CD8-positive, alpha-beta memory T cell (primary cell): ENCODE data around the gene OR4D5. TPM values are rescaled to one million over a fixed set of nuclear protein-coding genes. Genes with fewer than 3 reads are reported as not detected.

Experiments used
- CTCF ChIA-PET: fragments of 350-600 bp; sonication (Branson Sonifier 250); formaldehyde crosslinking; loops from one replicate; lab custom pipeline; 2021; ENCODE audit warnings: antibody characterized with exemption; lab: Charles Lee
- POLR2A ChIA-PET: fragments of 350-600 bp; sonication (Branson Sonifier 250); formaldehyde crosslinking; loops from one replicate; lab custom pipeline; 2021; ENCODE audit warnings: antibody characterized with exemption; lab: Charles Lee
- DNase-seq, 5 donors: peaks; one replicate each; pipeline versions ENCODE4 v3.0.0 to v3.0.0-alpha.2; 2020 to 2022; ENCODE audit warnings: mixed read lengths in 1 of 5
- H3K27ac ChIP-seq: one replicate; pipeline ENCODE4 v1.7.0; 2013; ENCODE audit warnings: low read depth, mild to moderate bottlenecking, low read length, moderate library complexity
- H3K27me3 ChIP-seq: 2 replicates; pipeline ENCODE4 v1.7.0; 2013; ENCODE audit warnings: low read length, mild to moderate bottlenecking; ENCODE audit not compliant: insufficient read depth, poor library complexity, severe bottlenecking
- H3K36me3 ChIP-seq: 2 replicates; pipeline ENCODE4 v1.7.0; 2013; ENCODE audit warnings: mild to moderate bottlenecking, low read length, moderate library complexity; ENCODE audit not compliant: insufficient read depth
- H3K4me1 ChIP-seq: 2 replicates; pipeline ENCODE4 v1.7.0; 2013; ENCODE audit warnings: mild to moderate bottlenecking, low read length, moderate library complexity; ENCODE audit not compliant: insufficient read depth
- H3K4me3 ChIP-seq: 2 replicates; pipeline ENCODE4 v1.7.0; 2013; ENCODE audit warnings: mild to moderate bottlenecking, low read length
- H3K9me3 ChIP-seq: 2 replicates; pipeline ENCODE4 v1.7.0; 2013; ENCODE audit warnings: mild to moderate bottlenecking, low read length
- H3K27ac Mint-ChIP-seq, 8 donors: one replicate each; pipeline ENCODE4 v1.8.0; 2020 to 2021; ENCODE audit warnings: mixed read lengths in 8 of 8, mild to moderate bottlenecking in 6 of 8, inconsistent platforms in 3 of 8, moderate library complexity in 3 of 8
- H3K27me3 Mint-ChIP-seq, 2 donors: one replicate each; pipeline ENCODE4 v1.8.0; 2020 to 2021; ENCODE audit warnings: mixed read lengths in 2 of 2, mild to moderate bottlenecking in 1 of 2, moderate library complexity in 1 of 2
- H3K36me3 Mint-ChIP-seq, 3 donors: one replicate each; pipeline ENCODE4 v1.8.0; 2020 to 2021; ENCODE audit warnings: mixed read lengths in 3 of 3, inconsistent platforms in 1 of 3, mild to moderate bottlenecking in 1 of 3
- H3K4me1 Mint-ChIP-seq, 3 donors: one replicate each; pipeline ENCODE4 v1.8.0; 2020 to 2021; ENCODE audit warnings: mixed read lengths in 3 of 3, inconsistent platforms in 1 of 3, mild to moderate bottlenecking in 1 of 3
- H3K4me3 Mint-ChIP-seq, 7 donors: one replicate each; pipeline ENCODE4 v1.8.0; 2020 to 2021; ENCODE audit warnings: mixed read lengths in 7 of 7, mild to moderate bottlenecking in 6 of 7, moderate library complexity in 4 of 7, inconsistent platforms in 2 of 7
- H3K9me3 Mint-ChIP-seq, 5 donors: one replicate each; pipeline ENCODE4 v1.8.0; 2020 to 2022; ENCODE audit warnings: mixed read lengths in 5 of 5, mild to moderate bottlenecking in 3 of 5, moderate library complexity in 2 of 5, inconsistent platforms in 1 of 5
- polyA plus RNA-seq: library from polyadenylated mRNA; unstranded; fragments of 300-500 nt; fragmentation: Illumina TruSeq; gene quantifications from one replicate; pipeline ENCODE4 v1.2.3, GENCODE V29; 2021
- total RNA-seq, 2 experiments: library from RNA; stranded (reverse); gene quantifications; one replicate each; pipeline ENCODE4 v1.2.3, GENCODE V29; 2021

OR4D5 gene
- not detected for total RNA-seq
- not detected for polyA plus RNA-seq

GRCh38 chr11:123939317-123939716 is at the start of gene OR4D5:
TSS of gene OR4D5 (plus strand) at chr11:123939617. CDS start at chr11:123939617, 0 bp downstream.
- CTCF ChIA-PET: no interaction called here
- H3K9me3 ChIP-seq: no peaks in the 10 kb centered on the region
- no peaks in the 10 kb centered on the region for H3K4me1 Mint-ChIP-seq

DNA sequence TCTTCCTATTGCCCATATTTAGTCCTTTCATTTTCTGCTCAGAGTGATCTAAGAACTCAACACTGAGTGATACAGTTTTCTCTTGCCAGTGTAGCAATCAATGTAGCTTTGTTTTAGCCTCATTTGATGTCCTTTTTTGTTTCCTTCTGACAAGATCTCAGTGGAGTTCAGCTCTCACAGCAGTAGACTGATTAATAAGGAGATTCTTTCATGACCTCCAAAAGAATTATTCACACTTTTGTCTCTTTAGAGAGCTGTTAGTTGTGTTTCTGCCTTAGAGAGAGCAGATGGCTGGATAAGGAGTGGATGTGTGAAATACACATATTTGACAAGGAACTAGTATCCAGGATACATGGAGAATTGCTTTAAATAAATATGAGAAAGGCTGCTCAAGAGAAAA is 47.4 kb upstream of the OR4D5 start:
- H3K27me3 Mint-ChIP-seq: no peaks in the 10 kb centered on the region
- H3K9me3 ChIP-seq: no peaks in the 10 kb centered on the region
- no peaks in the 10 kb centered on the region for H3K4me1 Mint-ChIP-seq
- ChIA-PET POLR2A (no interaction called here), CTCF (no interaction called here)
- H3K36me3 Mint-ChIP-seq: no peaks in the 10 kb centered on the region
- H3K4me3 ChIP-seq: no peak overlapping the region
- H3K27me3 ChIP-seq: no peaks in the 10 kb centered on the region
- H3K4me3 Mint-ChIP-seq: no peak overlapping the region
- H3K9me3 Mint-ChIP-seq: no peaks in the 10 kb centered on the region
- no peaks in the 10 kb centered on the region for H3K4me1 ChIP-seq
- DNase-seq: no peak
- H3K27ac Mint-ChIP-seq: no peak overlapping the region
- H3K36me3 ChIP-seq: no peaks in the 10 kb centered on the region
- H3K27ac ChIP-seq: no peak overlapping the region

More at GRCh38 chr11:123939317-123939716, at the start of gene OR4D5:
- no peak for DNase-seq
- Histone ChIP-seq H3K4me3 (no peak within 1 kb of the TSS), H3K4me1 (no peaks in the 10 kb centered on the region), H3K36me3 (no peaks in the 10 kb centered on the region), H3K27ac (no peak within 1 kb of the TSS), H3K27me3 (no peaks in the 10 kb centered on the region)
- Mint-ChIP-seq H3K27ac (no peak within 1 kb of the TSS), H3K36me3 (no peaks in the 10 kb centered on the region), H3K4me3 (no peak within 1 kb of the TSS), H3K27me3 (peaks cover 0 to 3% of the 10 kb centered on the region in 2 donors), H3K9me3 (peaks cover 0 to 2% (median 0%) of the 10 kb centered on the region in 5 donors)
- POLR2A ChIA-PET: no interaction called here

DNA sequence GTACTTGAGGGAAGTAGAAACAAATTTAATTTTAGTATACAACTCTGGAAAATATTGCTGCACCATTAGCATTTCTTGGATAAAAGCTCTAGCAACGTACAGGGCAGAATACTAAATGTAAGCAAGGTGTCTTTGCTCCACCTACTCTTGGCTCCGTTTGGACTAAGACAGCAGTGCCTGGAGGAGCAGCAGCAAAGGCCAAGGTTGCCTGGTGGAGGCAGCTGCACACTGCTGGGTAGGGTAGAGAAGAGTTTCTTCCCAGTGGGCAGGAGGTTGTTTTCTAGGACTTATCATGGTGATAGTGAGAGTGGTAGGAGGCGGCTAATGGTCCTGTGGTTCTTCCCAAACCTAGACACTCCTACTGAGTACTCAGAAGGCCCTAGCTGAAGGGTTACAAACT is 39.6 kb upstream of the OR4D5 start:
- no peaks in the 10 kb centered on the region for H3K4me1 Mint-ChIP-seq
- H3K9me3 Mint-ChIP-seq: no peaks in the 10 kb centered on the region
- Histone ChIP-seq H3K9me3 (no peaks in the 10 kb centered on the region), H3K27ac (no peak overlapping the region), H3K4me3 (no peak overlapping the region), H3K27me3 (no peaks in the 10 kb centered on the region), H3K4me1 (no peaks in the 10 kb centered on the region), H3K36me3 (no peaks in the 10 kb centered on the region)
- no peak overlapping the region for H3K27ac Mint-ChIP-seq
- ChIA-PET POLR2A (no interaction called here), CTCF (no interaction called here)
- no peaks in the 10 kb centered on the region for H3K27me3 Mint-ChIP-seq
- H3K4me3 Mint-ChIP-seq: no peak overlapping the region
- no peaks in the 10 kb centered on the region for H3K36me3 Mint-ChIP-seq
- no peak for DNase-seq

GRCh38 chr11:123901867-123902266 is 37.5 kb upstream of the OR4D5 start, which contains the start of gene OR8D4:
TSS of gene OR8D4 (plus strand) at chr11:123902167. CDS start at chr11:123906432, 4,265 bp downstream.
- no peaks in the 10 kb centered on the region for H3K4me1 Mint-ChIP-seq
- POLR2A ChIA-PET: no interaction called here

DNA sequence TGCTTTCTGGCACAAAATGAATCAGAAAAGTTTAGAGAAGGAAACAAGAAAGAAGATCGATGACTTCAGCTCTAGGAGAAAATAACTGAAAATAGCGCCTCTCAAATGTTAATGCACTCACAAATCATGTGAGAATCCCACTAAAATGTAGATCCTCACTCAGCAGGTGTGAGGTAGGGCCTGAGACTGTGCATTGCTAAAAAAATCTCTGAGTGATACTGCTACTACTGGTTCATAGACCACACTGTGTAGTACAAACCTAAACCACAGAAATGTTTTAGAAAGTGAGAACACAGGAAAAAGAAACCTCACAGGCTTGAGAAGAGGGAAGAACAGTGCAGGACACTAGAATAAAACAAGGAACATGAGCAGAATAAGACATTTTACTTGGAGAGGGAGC is 35.5 kb upstream of the OR4D5 start:
- H3K4me3 Mint-ChIP-seq: no peak overlapping the region
- ChIA-PET CTCF (no interaction called here), POLR2A (no interaction called here)
- no peak overlapping the region for H3K4me3 ChIP-seq
- no peak for DNase-seq
- no peaks in the 10 kb centered on the region for H3K4me1 Mint-ChIP-seq
- H3K36me3 ChIP-seq: no peaks in the 10 kb centered on the region
- no peaks in the 10 kb centered on the region for H3K9me3 ChIP-seq
- no peaks in the 10 kb centered on the region for H3K4me1 ChIP-seq
- peaks cover 0 to 2% (median 0%) of the 10 kb centered on the region in 5 donors for H3K9me3 Mint-ChIP-seq
- H3K27ac Mint-ChIP-seq: no peak overlapping the region
- H3K36me3 Mint-ChIP-seq: no peaks in the 10 kb centered on the region
- peaks cover 0 to 2% of the 10 kb centered on the region in 2 donors for H3K27me3 Mint-ChIP-seq
- H3K27ac ChIP-seq: no peak overlapping the region
- no peaks in the 10 kb centered on the region for H3K27me3 ChIP-seq

More at GRCh38 chr11:123901867-123902266, 37.5 kb upstream of the OR4D5 start, which contains the start of gene OR8D4:
- no peaks in the 10 kb centered on the region for H3K36me3 Mint-ChIP-seq
- no peak for DNase-seq
- no peak within 1 kb of the TSS for H3K27ac Mint-ChIP-seq
- H3K9me3 Mint-ChIP-seq: peaks cover 0 to 2% (median 0%) of the 10 kb centered on the region in 5 donors
- Histone ChIP-seq H3K27ac (no peak within 1 kb of the TSS), H3K9me3 (no peaks in the 10 kb centered on the region), H3K4me3 (no peak within 1 kb of the TSS), H3K4me1 (no peaks in the 10 kb centered on the region), H3K36me3 (no peaks in the 10 kb centered on the region), H3K27me3 (no peaks in the 10 kb centered on the region)
- H3K27me3 Mint-ChIP-seq: no peaks in the 10 kb centered on the region
- CTCF ChIA-PET: no interaction called here
- no peak within 1 kb of the TSS for H3K4me3 Mint-ChIP-seq

DNA sequence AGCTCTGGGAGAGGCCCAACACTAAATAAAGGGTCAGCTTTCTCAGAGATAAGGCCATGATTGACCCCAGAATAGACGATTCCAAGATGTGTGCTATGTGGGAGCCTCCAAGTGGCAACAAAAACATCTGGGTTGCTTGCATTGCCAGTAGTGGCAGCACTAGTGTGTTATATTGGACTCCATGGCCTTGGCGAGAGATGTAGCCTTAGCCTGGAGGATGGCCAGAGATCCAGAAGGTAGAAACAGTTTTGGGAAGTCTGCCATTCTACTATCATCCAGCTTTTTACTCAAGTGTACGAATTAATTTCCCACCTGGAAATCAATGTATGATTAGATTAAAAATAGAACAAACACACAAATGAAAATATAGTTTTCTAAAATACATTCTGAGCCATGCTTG is 34.5 kb upstream of the OR4D5 start:
- ChIA-PET POLR2A (no interaction called here), CTCF (no interaction called here)
- H3K9me3 ChIP-seq: no peaks in the 10 kb centered on the region
- H3K27me3 ChIP-seq: no peaks in the 10 kb centered on the region
- no peaks in the 10 kb centered on the region for H3K36me3 ChIP-seq
- no peak overlapping the region for H3K27ac ChIP-seq
- DNase-seq: no peak
- Mint-ChIP-seq H3K9me3 (peaks cover 0 to 2% (median 0%) of the 10 kb centered on the region in 5 donors), H3K36me3 (no peaks in the 10 kb centered on the region), H3K4me1 (no peaks in the 10 kb centered on the region), H3K4me3 (no peak overlapping the region), H3K27ac (no peak overlapping the region), H3K27me3 (peaks cover 0 to 2% of the 10 kb centered on the region in 2 donors)
- no peaks in the 10 kb centered on the region for H3K4me1 ChIP-seq
- no peak overlapping the region for H3K4me3 ChIP-seq

- Mint-ChIP-seq H3K27me3 (peaks cover 0 to 2% of the 10 kb centered on the region in 2 donors), H3K9me3 (peaks cover 0 to 2% (median 0%) of the 10 kb centered on the region in 5 donors), H3K4me3 (no peak overlapping the region)
Observed at GRCh38 chr11:123905826-123906225, 33.6 kb upstream of the OR4D5 start.

GRCh38 chr11:123920943-123921342 is 18.5 kb upstream of the OR4D5 start:
- POLR2A ChIA-PET: no interaction called here
- Mint-ChIP-seq H3K4me3 (no peak overlapping the region), H3K27ac (no peak overlapping the region), H3K36me3 (no peaks in the 10 kb centered on the region), H3K9me3 (peaks cover 0 to 5% (median 0%) of the 10 kb centered on the region in 5 donors), H3K27me3 (peaks cover 0 to 2% of the 10 kb centered on the region in 2 donors), H3K4me1 (no peaks in the 10 kb centered on the region)
- Histone ChIP-seq H3K36me3 (no peaks in the 10 kb centered on the region), H3K4me1 (no peaks in the 10 kb centered on the region), H3K27me3 (no peaks in the 10 kb centered on the region), H3K9me3 (no peaks in the 10 kb centered on the region), H3K4me3 (no peak overlapping the region), H3K27ac (no peak overlapping the region)
- no peak for DNase-seq
- CTCF ChIA-PET: no interaction called here

More at GRCh38 chr11:123905826-123906225, 33.6 kb upstream of the OR4D5 start:
- Mint-ChIP-seq H3K36me3 (no peaks in the 10 kb centered on the region), H3K4me1 (no peaks in the 10 kb centered on the region), H3K27ac (no peak overlapping the region)
- H3K9me3 ChIP-seq: no peaks in the 10 kb centered on the region
- no peaks in the 10 kb centered on the region for H3K36me3 ChIP-seq
- no peaks in the 10 kb centered on the region for H3K4me1 ChIP-seq
- DNase-seq: no peak
- H3K4me3 ChIP-seq: no peak overlapping the region
- ChIA-PET CTCF (no interaction called here), POLR2A (no interaction called here)
- no peaks in the 10 kb centered on the region for H3K27me3 ChIP-seq
- H3K27ac ChIP-seq: no peak overlapping the region
